HT1080 (cell line): ENCODE results near the gene ACTL10. TPM values are rescaled to one million over a fixed set of nuclear protein-coding genes. Genes with fewer than 3 reads are reported as not detected.

ENCODE experiments used
- DNase-seq: peaks from one replicate; pipeline ENCODE4 v3.0.0-alpha.2; 2015; ENCODE audit warnings: low read depth
- total RNA-seq: library from RNA; depleted of rRNA; stranded (reverse); fragments of >200 nt; shearing (Covaris generic); gene quantifications from 2 replicates; pipeline ENCODE4 v1.2.3, GENCODE V29; 2014

The ACTL10 gene
- total RNA-seq, 1 experiment from 2014 or later: 0.06 TPM

DNA sequence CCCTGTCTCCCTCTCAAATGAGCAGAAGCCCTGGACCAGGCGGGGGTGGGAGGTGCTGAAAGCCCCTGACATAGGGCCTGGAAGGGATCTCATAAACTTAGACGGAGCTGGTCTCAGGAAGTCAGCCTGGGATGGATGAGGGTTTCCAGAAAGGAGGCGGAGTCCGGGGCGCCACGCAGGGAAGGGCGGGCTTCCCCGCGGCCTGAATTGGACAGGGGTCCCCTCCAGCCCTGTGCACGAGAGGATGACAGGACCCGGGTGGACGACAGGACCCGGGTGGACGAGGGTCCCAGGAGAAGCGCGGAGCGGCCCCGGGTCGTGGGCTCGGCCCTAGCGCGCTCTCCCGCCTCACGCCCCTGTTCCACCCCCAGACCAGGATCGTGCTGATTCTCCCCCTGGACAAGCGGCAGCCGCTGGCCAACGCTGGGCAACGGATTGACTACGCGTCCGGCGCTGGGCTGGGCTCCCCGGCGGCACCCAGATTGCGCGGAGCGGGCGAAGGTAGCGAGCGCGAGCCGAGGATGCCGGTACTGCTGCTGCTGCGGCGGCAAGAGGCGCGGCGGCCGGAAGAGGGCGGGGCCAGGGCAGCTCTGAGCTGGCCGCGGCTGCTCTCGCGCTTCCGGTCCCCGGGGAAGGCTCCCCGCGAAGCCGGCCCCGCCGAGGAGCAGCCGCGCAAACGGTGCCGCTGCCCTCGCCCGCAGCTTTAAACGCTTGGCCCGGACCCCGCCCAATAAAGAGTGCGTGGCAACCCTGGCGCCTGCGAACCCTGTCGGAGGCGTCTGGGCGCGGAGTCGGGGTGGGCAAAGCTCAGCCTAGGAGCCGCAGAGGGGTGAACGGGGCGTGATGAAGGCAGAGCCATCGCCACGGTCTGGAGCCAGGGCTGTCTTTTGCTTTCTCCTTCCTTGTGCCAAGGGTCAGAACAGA lies 3.3 kb upstream of the ACTL10 start:
- peak; percentile 65 for DNase-seq

DNA sequence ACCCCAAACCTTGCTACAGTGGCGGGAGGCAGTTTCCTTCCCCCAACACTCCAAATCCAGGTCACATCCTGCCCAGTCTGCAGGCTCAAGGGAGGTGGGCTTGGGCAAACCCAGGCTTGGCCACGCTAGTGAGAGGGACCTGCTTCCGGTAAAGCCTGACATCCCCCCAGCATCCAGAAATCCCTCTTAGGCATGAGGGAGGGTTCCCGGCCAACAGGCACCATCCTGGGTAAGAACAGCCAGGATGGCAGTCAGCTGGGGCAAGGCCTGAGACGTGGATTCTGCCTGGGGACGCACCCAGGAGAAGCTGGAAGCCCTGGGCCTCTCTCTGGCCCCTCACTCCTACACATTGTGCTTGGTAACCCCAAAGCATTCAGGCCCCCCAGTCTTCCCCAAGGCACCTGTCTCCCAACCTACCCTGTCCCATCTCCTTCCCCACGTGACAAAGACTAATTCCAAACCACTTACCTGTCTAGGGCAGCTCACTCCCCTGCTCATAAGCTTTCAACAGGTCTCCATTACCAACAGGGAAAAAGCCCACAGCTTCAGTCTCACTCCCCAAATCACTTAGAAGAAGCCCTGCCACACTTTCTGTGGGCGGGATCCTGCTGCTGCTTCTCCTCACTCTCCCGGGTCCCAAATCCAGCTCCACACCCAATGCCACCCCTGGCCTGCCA lies 2.5 kb upstream of the ACTL10 start:
- DNase-seq: no peak

DNA sequence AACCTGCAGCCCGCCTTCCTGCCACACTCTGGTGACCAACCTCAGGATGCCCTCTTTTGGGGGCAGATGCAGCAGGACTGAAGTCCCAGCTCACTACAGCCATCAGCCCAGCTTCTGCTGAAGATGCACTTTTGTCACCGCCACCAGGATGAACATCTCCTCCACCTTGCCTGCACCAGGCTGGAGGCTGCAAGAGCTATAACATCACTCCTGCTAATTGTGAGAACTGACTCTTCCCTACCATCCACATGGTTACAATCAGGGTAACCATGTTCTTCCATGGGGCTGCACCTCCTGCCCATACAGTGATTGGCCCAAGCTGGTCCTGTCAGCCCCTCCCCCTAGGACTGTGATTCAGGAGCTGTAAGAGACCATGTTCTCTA lies 2.0 kb upstream of the ACTL10 start:
- DNase-seq: no peak

DNA sequence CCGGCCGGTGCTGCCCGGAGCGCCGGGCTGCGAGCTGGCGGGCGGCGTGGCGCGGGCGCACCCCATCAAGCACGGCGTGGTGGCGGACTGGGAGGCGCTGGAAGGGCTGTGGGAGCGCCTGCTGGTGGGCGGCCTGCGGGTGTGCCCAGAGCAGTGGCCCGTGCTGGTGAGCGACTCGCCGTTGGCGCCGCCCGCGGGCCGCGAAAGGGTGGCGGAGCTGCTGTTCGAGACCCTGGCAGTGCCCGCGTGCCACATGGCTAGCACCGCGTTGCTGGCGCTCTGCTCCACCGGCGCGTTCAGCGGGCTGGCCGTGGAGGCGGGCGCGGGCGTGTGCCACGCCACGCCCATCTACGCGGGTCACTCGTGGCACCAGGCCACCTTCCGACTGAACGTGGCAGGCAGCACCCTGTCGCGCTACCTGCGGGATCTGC lies 517 bp downstream of the ACTL10 start:
- DNase-seq: no peak

DNA sequence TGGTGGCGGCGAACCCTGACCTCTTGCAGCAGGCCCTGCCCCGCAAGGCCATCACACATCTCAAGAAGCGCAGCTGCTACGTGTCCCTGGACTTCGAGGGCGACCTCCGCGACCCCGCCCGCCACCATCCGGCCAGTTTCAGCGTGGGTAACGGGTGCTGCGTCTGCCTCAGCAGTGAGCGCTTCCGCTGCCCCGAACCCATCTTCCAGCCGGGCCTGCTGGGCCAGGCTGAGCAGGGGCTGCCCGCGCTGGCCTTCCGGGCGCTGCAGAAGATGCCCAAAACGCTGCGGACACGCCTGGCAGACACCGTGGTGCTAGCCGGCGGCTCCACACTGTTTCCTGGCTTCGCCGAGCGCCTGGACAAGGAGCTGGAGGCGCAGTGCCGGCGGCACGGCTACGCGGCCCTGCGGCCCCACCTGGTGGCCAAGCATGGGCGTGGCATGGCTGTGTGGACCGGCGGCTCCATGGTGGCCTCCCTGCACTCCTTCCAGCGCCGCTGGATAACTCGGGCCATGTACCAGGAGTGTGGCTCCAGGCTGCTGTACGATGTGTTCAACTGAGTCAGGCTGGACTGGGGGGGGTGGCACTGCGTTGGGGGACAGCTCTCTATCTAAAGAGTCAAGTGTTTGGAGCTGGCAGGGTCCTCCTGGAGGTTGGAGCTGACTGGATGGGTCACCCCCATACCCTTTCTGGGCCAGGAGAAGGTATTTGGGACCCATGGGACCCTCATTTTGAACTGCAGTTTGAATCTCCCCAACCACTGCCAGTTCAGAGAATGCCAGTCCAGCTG lies 1.1 kb downstream of the ACTL10 start:
- no peak for DNase-seq

DNA sequence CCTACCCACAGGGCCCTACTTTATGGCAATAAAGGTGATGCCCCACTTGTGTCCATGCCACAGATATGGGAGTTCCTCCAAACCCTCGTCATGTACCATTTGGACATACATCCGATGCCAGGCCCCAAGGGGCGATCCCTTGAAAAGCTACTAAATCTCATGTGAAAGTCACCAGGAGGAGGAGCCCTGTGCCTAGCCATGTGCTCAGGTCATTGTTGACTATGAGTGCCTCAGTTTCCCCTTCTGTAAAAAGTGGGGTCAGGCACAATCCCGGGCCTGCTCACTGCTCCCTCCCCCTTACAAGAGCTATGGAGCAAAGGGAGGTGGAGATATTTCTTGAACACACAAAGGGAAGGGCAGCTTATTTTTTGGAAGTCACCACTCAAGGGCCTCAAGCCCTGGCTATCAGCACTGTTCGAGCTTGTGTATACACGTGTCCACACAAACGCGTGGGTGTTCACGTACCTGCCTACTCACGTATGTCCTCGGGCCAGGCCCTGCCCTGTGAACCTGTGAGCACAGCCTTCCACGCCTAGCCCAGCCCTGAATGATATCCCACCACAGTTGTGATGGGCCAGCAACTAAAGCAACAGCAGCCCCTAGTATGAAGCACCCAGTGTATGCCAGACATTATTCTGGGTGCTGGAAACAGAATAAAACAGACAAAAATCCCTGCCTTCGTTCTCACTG lies 1.9 kb downstream of the ACTL10 start:
- DNase-seq: no peak

DNA sequence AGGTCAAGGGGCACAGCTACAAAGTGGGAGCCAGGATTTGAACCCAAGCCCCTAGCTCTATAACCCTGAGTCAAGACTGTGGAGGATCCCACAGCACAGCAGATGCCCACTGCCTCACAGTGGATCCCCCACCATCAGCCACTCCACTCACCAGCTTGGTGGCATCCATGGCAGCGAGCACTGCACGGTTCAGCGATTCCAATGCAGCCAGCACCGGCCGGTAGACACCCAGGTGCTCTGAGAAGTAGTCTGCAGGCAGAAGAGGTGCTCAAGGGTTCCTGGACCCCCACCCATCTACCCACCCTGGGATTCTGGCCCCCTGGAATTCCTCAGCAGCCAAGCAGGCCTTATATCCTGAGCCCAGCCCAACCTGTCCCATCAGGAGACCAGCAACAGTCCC lies 2.5 kb downstream of the ACTL10 start:
- DNase-seq: no peak

DNA sequence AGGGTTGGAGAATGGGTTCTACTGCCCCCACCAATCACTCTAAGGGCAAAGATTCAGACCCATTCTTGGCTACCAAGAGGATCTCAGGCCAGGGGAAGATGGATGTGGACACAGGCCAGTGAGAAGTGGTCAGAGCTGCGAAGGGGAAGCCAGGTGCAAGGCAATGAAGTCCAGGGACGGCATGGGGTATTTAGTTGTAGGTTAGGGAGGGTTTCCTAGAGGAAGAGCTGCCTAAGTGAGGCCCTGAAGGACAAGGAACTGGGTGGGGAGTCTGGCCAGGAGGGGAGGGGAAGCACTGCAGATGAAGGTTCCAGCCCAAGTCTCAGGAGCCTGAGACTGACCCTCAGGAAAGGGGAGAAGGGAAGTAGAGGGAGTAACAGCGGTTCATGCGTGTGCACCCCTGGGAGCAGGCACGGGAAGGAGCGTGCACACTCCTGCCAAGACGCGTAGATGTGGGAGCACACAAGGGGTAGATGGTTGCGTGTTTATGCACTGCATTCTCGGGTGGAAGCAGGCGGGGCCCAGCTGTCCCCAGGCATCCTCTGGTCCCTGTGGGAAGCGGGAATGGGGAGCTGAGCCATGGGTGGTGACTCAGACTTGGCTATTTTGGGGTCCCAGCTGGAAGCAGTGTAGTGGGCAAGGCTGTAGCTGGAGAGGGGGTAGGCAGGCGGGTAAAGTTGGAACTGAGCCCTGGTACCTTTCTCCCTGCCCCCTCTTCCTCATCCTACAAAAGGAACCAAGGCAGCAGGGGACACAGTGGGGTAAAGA lies 3.3 kb downstream of the ACTL10 start:
- no peak for DNase-seq

DNA sequence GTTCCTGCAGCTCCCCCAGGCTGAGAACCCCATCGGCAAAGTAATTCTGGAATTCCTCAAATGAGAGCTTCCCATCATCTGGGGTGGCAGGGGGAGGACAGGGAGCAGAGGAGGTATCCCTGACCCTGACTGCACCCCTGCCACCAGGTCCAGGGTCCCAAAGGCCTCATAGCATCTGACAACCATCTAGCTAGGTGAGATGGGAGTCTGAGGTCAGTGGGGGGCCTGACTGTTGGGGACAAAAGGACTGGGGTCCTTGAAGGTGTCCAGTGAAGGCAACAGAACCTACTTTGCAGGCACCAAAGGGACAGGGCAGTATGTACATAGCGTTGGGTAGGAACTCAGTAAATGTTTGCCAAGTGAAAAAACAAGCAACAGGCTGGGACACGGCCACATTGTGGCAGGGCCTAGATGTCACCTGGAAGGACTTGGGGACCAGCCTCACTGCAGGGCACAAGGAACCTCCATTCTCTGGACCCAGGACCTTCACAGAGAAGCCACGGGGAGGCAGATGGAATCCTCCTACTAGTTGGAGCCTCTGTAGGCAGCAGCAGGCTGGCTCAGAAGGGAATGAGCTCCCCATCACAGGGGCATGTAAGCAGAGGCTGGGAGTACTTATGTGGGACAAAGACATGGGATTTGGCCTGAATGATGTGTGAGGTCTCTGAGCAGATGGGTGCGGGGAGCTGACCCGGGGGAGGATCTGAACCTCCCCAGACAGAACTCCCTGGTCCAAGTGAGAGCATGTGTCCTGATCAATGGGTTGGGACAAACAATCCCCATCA lies 4.2 kb downstream of the ACTL10 start:
- no peak for DNase-seq

DNA sequence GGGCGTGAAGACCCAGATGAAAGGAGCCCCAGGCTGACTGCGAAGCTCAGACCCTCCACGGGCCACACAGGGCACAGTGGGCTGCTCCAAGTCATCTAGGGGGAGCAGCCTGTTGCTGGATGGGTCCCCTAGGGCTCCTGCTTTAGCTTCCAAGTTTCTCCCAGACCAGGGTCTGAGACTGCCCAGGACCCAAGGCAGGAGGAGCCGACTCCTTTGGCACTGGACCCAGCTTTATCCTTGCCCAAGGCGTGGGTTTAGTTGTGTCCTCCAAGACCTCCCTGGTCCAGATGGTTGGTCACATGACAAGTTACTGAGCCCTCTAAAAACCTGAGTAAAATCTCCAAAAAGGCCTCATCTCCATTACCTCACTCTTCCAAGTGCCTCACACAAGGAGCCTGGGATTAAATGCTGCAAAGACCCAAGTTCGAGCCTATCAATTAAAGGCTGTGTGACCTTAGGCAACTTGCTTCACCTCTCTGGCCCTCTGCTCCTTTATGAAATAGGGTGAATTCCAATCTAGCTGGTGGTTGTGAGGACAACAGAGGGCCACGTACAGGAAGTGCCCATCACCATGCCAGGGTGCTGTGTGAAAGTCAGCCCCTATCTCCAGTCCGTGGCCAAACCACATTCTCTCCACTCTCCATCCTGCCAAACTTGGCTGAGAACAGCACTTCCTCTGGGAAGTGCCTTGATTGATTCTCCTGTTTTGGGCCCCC lies 5.0 kb downstream of the ACTL10 start:
- no peak for DNase-seq

DNA sequence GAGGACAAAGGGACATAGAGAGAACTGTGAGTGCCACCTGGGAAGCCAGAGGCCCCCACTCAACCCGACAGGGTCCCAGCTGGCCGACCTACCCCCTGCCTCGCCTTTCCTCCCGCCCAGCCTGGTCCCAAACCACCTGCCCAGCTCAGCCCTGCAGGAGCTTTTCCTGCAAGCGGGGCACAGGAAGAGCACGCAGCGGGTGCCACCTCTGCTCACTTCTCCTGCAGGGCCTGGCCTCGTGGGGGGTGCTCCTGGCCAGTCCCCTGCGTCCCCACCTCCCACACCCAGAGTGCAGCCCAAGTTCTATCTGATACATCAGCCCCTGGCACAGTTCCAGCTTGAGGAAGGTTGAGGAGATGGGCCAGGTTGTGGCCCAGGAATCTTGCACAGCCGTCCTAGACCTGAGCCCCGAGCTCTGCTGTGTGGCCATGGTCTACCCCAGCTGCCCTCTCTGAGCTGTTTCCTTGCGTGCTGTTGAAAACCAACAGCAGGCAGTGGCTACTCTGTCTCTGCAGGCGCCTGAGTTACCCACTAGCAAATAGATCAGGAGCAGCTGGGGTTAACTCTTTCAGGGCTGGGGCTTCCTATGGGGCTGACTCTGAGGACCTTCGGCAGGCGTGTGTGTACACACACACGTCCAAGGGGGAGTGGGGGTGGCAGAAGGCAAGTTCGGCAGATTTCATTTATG lies 5.8 kb downstream of the ACTL10 start:
- DNase-seq: no peak

DNA sequence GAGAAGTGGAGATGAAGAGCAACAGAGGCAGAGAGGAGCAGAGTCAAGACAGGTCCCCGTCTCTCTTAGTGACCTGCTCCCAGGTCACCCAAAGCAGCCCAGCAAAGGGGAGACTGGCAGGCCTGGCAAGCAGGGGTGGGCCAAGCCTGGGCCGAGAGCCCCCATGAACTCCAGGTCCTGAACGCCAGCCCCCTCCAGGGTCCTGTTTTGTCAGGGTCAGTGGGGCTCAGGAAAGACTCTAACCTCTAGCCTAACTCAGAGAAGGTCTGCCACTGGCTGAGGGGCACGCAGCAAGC lies 6.3 kb downstream of the ACTL10 start:
- DNase-seq: no peak

DNA sequence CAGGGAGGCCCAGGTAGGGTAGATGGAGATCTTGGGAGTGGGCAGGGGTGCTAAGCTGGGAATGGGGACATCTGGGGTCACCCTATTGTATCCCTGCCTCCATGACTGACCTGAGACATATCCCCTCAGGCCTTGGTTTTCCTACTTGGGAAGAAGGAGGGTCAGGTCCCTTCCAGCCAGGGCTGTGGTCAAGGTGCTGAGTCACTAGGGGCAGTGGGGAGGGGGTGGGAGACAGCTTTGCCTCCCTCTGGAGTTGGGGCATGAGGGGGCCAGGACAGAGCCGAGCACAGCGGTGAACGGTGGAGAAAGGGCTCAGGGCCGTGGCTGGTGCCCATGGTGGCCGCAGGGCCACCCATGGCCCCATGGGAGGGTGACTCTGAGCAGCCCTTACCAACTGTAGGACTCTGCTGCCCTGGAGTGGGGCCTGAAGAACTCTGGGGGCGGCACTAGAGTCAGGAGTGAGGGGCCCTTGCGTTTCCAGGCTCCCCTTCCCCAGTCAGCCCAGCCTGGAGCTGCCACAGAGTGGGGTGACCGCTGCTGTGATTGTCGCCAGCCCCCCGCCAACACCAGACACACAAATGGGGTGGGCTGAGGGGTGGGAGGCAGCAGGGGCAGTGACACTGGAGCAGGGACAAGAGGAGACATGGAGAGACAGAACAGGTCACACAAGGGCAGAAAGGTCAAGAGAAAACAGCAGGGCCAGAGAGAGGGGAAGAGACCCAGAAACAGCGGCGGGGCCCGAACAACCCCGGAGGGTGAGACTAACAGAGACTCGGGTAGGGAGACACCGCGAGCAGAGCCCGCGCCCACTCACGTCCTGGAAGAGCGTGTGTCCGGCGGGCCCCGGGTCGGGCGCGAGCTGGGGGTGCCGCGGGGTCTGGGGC lies 6.9 kb downstream of the ACTL10 start:
- no peak for DNase-seq

DNA sequence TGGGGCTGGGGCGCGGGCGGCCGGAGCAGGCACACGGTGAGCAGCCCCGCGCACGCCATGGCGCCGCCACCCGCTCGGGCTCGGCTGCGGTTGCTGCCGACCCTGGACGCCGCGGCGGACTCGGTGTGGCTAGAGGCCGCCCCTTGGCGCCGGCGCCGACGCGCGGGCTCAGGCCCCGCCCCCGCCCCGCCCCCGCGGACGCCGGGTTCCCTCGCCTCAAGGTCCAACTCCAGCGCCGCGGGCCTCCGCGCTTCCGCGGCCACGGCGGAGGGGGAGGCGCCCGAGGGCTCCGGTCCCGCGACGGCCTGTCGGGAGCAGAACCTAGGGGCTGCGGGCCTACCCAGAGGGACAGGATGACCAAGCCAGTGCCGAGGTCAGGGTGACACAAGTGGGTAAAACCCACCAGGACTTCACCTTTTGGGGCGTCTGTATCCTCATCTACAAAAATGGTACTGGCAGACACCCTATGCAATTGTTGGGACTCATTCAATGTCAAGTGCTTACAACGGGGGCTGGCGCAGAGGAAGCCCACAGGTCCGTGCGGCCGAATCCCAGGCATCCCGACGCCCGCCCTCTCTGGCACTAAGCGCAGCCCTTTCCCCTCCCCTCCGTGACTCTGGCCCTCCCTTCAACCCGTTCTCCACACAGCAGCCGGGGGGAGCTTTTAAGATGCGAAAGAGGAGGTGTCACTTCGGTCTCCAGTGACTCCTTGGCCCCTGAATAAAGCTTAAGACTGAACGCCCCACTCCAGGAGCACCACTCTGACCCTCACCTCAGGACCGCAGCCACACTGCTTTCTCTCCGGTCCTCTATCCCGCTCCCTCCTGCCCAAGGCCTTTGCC lies 7.8 kb downstream of the ACTL10 start, which contains the start of gene NECAB3:
Gene NECAB3, minus strand, starts transcription at position 135 of the 842 bp plus-strand sequence. Its CDS starts 76 bp downstream, at position 59.
- peak; percentile 54 for DNase-seq

DNA sequence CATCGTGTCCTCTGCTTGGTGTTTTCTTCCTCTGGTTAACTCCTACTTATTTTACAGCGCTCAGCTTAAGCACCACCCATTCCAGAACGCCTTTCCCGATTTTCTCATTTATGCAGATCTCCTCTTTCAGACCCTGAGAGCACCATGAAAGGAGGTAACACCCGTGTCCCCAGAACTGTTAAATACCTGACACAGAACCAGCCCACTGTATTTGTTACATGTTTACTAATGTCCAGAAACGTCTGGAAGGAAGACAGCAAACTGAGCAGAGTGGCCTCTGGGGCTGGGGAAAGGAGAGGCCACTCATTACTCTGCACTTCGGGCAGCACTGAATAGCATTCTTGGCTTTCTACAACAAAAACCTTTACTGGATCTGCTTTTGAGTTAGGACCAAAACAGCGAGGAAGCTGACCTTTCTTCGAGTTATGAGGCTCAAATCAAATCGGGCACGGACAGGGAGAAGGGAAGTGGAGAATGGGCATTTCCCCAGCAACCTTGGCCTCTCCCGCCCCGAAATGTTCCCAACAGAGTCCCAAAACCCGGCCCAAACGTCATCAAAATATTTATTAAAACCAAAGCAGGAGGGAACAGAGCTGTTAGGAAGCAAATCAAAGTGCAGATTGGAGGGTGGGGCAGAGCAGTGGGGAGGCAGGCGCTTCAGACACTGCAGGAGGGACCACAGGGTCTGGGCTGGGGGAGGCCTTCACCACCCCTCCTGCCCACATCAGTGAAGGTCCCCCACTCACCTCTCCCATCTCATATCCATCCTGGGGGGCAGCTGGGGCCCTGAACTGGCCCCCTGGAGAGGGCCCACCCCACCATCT lies 8.6 kb downstream of the ACTL10 start:
- no peak for DNase-seq

DNA sequence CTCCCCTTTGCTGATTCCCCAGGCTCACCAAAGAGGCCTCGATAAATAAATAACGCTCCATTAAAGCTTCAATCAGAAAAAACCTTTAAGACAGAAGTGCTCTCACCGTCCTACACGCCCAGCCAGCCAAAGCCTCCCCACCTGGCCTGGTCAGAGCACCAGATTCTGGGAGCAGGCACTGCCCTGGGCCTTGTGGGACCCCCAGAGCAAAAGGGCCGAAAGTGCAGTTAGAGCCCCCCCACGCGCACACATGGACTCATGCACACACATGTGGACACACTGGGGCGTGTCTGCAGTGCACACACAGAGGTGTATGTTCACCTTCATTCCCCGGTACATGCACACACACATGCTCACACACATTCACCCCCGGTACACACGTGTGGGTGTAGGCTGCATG lies 9.4 kb downstream of the ACTL10 start:
- no peak for DNase-seq
